Measurements from ENCODE around the gene FURIN.

The FURIN gene

DNA sequence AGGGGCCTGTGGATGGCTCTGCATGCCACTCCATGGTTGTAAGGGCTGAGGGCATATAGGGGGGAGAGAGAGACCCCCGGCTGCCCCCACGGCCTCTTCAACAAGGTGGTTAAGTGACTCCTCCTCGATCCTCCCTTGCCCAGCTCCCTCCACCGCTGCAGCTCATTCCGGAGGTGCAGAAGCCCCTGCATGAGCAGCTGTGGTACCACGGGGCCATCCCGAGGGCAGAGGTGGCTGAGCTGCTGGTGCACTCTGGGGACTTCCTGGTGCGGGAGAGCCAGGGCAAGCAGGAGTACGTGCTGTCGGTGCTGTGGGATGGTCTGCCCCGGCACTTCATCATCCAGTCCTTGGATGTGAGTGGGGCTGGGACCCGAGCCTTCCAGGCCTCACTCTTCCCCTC is 22.5 kb downstream of the FURIN start:
- TF ChIP-seq POLR2AphosphoS5 (IDR thresholded peaks at IDR 0.05; ENCODE audit: low read depth): 0 out of 2 replicates have a peak, but pooled peaks have one; percentile 4
- TF ChIP-seq, protein P1, sequence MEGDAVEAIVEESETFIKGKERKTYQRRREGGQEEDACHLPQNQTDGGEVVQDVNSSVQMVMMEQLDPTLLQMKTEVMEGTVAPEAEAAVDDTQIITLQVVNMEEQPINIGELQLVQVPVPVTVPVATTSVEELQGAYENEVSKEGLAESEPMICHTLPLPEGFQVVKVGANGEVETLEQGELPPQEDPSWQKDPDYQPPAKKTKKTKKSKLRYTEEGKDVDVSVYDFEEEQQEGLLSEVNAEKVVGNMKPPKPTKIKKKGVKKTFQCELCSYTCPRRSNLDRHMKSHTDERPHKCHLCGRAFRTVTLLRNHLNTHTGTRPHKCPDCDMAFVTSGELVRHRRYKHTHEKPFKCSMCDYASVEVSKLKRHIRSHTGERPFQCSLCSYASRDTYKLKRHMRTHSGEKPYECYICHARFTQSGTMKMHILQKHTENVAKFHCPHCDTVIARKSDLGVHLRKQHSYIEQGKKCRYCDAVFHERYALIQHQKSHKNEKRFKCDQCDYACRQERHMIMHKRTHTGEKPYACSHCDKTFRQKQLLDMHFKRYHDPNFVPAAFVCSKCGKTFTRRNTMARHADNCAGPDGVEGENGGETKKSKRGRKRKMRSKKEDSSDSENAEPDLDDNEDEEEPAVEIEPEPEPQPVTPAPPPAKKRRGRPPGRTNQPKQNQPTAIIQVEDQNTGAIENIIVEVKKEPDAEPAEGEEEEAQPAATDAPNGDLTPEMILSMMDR (IDR thresholded peaks at IDR 0.05; ENCODE audit: insufficient read depth, low read length): no peak
- TF ChIP-seq SPI1 (IDR thresholded peaks at IDR 0.05; ENCODE audit: borderline replicate concordance, low read depth): no peak
- TF ChIP-seq GABPA (IDR thresholded peaks at IDR 0.05; ENCODE audit: low read depth): no peak
- TF ChIP-seq, protein P2, sequence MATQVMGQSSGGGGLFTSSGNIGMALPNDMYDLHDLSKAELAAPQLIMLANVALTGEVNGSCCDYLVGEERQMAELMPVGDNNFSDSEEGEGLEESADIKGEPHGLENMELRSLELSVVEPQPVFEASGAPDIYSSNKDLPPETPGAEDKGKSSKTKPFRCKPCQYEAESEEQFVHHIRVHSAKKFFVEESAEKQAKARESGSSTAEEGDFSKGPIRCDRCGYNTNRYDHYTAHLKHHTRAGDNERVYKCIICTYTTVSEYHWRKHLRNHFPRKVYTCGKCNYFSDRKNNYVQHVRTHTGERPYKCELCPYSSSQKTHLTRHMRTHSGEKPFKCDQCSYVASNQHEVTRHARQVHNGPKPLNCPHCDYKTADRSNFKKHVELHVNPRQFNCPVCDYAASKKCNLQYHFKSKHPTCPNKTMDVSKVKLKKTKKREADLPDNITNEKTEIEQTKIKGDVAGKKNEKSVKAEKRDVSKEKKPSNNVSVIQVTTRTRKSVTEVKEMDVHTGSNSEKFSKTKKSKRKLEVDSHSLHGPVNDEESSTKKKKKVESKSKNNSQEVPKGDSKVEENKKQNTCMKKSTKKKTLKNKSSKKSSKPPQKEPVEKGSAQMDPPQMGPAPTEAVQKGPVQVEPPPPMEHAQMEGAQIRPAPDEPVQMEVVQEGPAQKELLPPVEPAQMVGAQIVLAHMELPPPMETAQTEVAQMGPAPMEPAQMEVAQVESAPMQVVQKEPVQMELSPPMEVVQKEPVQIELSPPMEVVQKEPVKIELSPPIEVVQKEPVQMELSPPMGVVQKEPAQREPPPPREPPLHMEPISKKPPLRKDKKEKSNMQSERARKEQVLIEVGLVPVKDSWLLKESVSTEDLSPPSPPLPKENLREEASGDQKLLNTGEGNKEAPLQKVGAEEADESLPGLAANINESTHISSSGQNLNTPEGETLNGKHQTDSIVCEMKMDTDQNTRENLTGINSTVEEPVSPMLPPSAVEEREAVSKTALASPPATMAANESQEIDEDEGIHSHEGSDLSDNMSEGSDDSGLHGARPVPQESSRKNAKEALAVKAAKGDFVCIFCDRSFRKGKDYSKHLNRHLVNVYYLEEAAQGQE (IDR thresholded peaks at IDR 0.05; ENCODE audit: insufficient replicate concordance, low read depth): no peak
- H3K27ac ChIP-seq (replicated peaks): no peak overlapping the region

DNA sequence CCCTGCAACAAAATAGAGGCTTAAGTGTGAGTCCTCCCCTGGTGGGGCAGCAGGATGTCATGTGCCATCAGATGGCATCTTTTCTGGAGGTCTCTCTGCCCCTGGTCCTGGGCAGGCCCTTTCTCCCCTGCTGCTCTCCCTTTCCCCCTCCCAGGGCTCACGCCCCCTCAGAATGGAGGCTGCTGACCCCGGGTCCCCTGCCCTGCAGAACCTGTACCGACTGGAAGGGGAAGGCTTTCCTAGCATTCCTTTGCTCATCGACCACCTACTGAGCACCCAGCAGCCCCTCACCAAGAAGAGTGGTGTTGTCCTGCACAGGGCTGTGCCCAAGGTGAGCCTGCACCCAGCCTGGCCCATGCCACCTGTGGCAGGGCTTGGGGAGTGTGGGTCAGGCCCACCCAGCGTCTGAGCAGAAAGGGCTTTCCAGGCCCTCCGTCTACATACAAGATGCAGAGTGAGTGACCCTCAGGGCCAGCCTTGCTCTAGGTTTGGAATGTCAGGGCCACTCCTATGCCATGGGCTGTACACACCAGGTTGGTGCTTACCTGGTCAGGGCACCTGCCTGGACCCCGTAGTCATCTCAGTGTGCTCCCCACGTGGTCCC is 23.1 kb downstream of the FURIN start:
- Histone ChIP-seq H3K4me3 (replicated peaks; ENCODE audit: insufficient read depth, low read length) (no peak overlapping the region), H3K27me3 (ENCODE audit: insufficient read depth, poor library complexity, severe bottlenecking) (no peaks in the 10 kb centered on the region), H3K27ac (replicated peaks) (no peak overlapping the region)
- DNase-seq (ENCODE audit: low read depth in 1 of 2, low spot score in 1 of 2): no peak
- TF ChIP-seq POLR2AphosphoS5 (IDR thresholded peaks at IDR 0.05; ENCODE audit: low read depth): no peak
- TF ChIP-seq, protein P2 (IDR thresholded peaks at IDR 0.05; ENCODE audit: insufficient replicate concordance, low read depth): no peak
- TF ChIP-seq GABPA (IDR thresholded peaks at IDR 0.05; ENCODE audit: low read depth): no peak
- TF ChIP-seq, protein P1 (IDR thresholded peaks at IDR 0.05; ENCODE audit: insufficient read depth, low read length): no peak
- TF ChIP-seq SPI1 (IDR thresholded peaks at IDR 0.05; ENCODE audit: borderline replicate concordance, low read depth): no peak

More for the DNA sequence above, 22.5 kb downstream of the FURIN start:
- no peak overlapping the region for H3K4me3 ChIP-seq (replicated peaks; ENCODE audit: insufficient read depth, low read length)
- H3K27me3 ChIP-seq (ENCODE audit: insufficient read depth, poor library complexity, severe bottlenecking): no peaks in the 10 kb centered on the region
- DNase-seq (ENCODE audit: low read depth in 1 of 2, low spot score in 1 of 2): no peak

DNA sequence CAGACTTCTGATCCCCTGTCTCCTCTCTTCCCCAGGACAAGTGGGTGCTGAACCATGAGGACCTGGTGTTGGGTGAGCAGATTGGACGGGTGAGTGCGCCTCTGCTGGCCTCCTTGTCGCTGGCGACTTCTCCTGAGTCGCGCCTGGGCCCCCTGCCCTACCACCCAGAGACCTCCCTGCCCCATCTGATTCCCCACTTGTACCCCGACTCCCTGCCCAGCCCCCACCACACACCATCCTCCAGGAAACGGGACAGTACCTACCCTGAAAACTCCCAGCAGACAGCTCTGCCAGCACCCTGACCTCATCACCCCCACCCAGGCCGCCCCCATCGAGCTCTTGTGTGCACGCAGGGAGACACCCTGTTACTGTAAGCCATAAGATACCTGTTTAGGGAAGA is 23.6 kb downstream of the FURIN start:
- Histone ChIP-seq H3K27ac (replicated peaks) (no peak overlapping the region), H3K27me3 (ENCODE audit: insufficient read depth, poor library complexity, severe bottlenecking) (no peaks in the 10 kb centered on the region), H3K4me3 (replicated peaks; ENCODE audit: insufficient read depth, low read length) (no peak overlapping the region)
- TF ChIP-seq GABPA (IDR thresholded peaks at IDR 0.05; ENCODE audit: low read depth) (no peak), POLR2AphosphoS5 (IDR thresholded peaks at IDR 0.05; ENCODE audit: low read depth) (no peak), SPI1 (IDR thresholded peaks at IDR 0.05; ENCODE audit: borderline replicate concordance, low read depth) (no peak)
- TF ChIP-seq, protein P1 (IDR thresholded peaks at IDR 0.05; ENCODE audit: insufficient read depth, low read length): no peak
- TF ChIP-seq, protein P2 (IDR thresholded peaks at IDR 0.05; ENCODE audit: insufficient replicate concordance, low read depth): no peak
- DNase-seq (ENCODE audit: low read depth in 1 of 2, low spot score in 1 of 2): no peak

Data from HL-60 (cell line).